Hematopoietic multipotent progenitor cell treated with erythropoietin and hydrocortisone succinate and interleukin-3 and kit ligand, for 15 days (in vitro differentiated cells): ENCODE measurements around the gene COPS9.

Experiments
- DNase-seq: peaks from one replicate; pipeline ENCODE4 v3.0.0-alpha.2; 2015; ENCODE audit warnings: low spot score

The COPS9 gene

GRCh38 chr2:240109386-240109785, 26.7 kb downstream of the COPS9 start:
- no peak for DNase-seq

- no peak for DNase-seq
These were observed 28.7 kb downstream of the COPS9 start for GRCh38 chr2:240107477-240107796.

- DNase-seq, result no peak
These were observed 29.2 kb downstream of the COPS9 start for GRCh38 chr2:240106765-240107476.

GRCh38 chr2:240105982-240106381, 30.1 kb downstream of the COPS9 start:
- no peak for DNase-seq

- DNase-seq, result no peak
These were observed 33.0 kb downstream of the COPS9 start for GRCh38 chr2:240103136-240103535.

- no peak for DNase-seq
These were observed 37.8 kb downstream of the COPS9 start for GRCh38 chr2:240098349-240098748.

GRCh38 chr2:240095556-240096523, 40.3 kb downstream of the COPS9 start:
- DNase-seq, result no peak

GRCh38 chr2:240089306-240089705, 46.8 kb downstream of the COPS9 start:
- DNase-seq, result no peak

GRCh38 chr2:240086563-240086962, 49.5 kb downstream of the COPS9 start:
- DNase-seq, result no peak
